Activated CD8-positive, alpha-beta memory T cell treated with anti-CD3 and anti-CD28 coated beads, Interleukin-2, amount 50 U/mL, for 1 hour (primary cell): ENCODE data around the gene SETDB2.

ENCODE experiments used
- DNase-seq: peaks from one replicate; pipeline ENCODE4 v3.0.0-alpha.2; 2020; ENCODE audit errors: extremely low read depth

SETDB2 gene

DNA sequence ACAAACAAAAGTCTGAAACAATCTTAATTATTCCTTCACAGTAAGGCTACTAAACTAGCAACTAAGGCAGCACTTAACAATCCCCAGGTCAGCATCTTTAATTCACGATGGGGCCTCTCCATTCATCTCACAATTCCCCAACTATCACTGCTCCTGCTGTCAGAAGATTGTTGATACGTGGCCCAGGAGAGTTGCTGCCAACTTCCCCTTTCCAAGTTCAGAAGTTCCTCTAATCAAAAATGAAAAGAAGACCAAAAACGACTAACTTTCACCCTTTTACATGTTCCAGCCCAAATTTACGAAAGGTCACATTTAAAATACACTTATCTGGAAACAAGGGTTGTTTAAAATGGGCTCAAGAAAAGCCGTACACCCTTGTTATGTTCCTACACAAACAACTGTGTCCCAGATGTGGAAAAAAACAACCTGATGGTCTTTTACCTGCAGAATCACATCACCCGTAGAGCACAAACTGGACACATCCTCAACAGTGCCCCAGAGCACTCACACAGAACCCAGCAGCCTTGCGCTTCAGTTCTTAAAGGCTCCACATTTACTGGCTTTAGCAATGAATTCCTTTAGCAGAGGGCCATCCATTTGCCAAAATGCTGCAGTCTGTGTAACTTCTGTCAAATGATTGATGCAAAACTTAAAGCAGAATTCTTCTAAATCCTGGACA lies 89.7 kb downstream of the SETDB2 start:
- no peak for DNase-seq

DNA sequence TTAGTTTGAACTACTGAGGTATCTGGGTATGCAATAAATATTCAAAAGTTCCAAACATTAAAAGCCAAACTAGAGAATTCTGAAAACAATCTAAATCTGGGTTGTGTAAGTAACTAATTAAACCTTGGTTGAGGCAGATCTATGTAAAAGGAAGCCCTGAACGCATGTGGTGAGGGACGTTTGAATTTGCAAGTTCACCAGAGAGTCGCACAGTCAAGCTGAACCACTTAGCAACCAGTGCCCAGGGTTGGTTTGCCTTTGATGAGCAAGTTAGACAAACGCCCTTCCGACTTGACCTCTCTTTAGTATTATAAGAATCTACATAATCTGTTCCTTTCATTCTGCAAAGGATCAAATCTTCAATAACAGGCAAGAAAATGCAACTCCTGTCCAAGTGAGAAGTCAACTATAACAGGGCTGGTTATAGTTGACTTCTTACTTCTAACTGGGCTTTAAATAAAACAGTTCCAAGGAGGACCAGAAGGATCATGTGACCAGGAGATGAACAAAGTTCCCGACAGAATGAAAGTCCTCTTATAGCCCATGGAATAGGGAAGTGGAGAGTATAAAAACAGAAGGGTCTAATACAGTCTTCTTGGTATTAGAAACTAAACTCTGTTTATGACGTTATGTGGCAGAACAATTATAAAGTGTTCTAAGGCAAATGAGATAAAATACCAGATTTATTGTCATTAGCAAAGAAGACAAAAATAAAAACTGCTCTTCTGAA lies 92.2 kb downstream of the SETDB2 start:
- DNase-seq, result no peak

GRCh38 chr13:49538404-49538803 lies 94.3 kb downstream of the SETDB2 start:
- no peak for DNase-seq

DNA sequence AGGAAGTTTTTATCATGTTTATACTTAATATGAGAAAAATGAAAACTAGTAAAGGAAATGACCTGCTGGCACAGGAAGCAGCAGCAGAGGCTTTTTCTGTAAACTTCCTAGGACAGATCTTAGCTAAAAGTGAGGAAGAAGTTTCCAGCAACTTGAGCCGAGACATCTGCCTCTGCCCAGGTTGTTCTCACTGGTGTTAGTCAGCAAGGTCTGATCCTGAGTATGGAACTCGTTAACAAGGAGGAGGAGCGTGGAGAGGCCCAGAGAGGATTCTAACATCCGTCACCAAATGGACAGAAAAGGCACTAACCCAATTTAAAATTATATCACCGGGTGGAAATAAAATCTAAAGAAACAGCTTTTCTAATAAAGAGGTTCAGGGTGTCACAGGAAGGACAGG lies 95.2 kb downstream of the SETDB2 start:
- DNase-seq, result no peak

DNA sequence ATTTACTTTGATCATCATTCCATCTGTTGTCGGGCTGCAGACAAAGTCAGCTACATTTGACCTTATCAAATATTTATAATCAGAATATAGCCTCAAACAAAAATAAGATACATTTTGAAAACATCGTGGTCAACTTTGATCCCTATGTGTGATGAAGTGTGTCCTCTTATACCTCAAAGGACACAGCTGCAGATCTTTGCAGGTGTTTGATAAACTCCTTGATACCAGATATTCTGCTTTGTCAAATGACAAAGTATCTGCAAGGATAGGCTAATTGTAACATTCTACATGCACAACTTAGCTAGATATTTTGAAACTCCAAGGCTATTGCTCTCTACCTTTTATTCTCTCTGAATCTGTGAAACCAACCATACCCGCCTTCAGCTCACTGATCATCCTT lies 95.7 kb downstream of the SETDB2 start:
- DNase-seq, result no peak

GRCh38 chr13:49540552-49540951 lies 96.5 kb downstream of the SETDB2 start:
- no peak for DNase-seq

GRCh38 chr13:49543656-49544055 lies 99.6 kb downstream of the SETDB2 start:
- DNase-seq, result no peak
